ENCODE data around the gene PTPN2.
A peak's percentile ranks its signal among the peaks of the same experiment; 100 is the strongest.

The PTPN2 gene

GRCh38 chr18:12774982-12775381 lies 109.1 kb downstream of the PTPN2 start:
- no peak for DNase-seq (ENCODE audit: low read depth)
- TF ChIP-seq, protein P1, sequence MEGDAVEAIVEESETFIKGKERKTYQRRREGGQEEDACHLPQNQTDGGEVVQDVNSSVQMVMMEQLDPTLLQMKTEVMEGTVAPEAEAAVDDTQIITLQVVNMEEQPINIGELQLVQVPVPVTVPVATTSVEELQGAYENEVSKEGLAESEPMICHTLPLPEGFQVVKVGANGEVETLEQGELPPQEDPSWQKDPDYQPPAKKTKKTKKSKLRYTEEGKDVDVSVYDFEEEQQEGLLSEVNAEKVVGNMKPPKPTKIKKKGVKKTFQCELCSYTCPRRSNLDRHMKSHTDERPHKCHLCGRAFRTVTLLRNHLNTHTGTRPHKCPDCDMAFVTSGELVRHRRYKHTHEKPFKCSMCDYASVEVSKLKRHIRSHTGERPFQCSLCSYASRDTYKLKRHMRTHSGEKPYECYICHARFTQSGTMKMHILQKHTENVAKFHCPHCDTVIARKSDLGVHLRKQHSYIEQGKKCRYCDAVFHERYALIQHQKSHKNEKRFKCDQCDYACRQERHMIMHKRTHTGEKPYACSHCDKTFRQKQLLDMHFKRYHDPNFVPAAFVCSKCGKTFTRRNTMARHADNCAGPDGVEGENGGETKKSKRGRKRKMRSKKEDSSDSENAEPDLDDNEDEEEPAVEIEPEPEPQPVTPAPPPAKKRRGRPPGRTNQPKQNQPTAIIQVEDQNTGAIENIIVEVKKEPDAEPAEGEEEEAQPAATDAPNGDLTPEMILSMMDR (conservative IDR thresholded peaks at IDR 0.05; ENCODE audit: low read length): no peak
- H3K4me3 ChIP-seq (ENCODE audit: low read length): no peak overlapping the region

GRCh38 chr18:12773369-12773768 lies 110.7 kb downstream of the PTPN2 start:
- TF ChIP-seq, protein P1 (conservative IDR thresholded peaks at IDR 0.05; ENCODE audit: low read length): no peak
- no peak for DNase-seq (ENCODE audit: low read depth)
- H3K4me3 ChIP-seq (ENCODE audit: low read length): no peak overlapping the region

- no peak for DNase-seq (ENCODE audit: low read depth)
- H3K4me3 ChIP-seq (ENCODE audit: low read length): no peak overlapping the region
- TF ChIP-seq, protein P1 (conservative IDR thresholded peaks at IDR 0.05; ENCODE audit: low read length): no peak
These were observed 111.9 kb downstream of the PTPN2 start for GRCh38 chr18:12772111-12772510.

DNA sequence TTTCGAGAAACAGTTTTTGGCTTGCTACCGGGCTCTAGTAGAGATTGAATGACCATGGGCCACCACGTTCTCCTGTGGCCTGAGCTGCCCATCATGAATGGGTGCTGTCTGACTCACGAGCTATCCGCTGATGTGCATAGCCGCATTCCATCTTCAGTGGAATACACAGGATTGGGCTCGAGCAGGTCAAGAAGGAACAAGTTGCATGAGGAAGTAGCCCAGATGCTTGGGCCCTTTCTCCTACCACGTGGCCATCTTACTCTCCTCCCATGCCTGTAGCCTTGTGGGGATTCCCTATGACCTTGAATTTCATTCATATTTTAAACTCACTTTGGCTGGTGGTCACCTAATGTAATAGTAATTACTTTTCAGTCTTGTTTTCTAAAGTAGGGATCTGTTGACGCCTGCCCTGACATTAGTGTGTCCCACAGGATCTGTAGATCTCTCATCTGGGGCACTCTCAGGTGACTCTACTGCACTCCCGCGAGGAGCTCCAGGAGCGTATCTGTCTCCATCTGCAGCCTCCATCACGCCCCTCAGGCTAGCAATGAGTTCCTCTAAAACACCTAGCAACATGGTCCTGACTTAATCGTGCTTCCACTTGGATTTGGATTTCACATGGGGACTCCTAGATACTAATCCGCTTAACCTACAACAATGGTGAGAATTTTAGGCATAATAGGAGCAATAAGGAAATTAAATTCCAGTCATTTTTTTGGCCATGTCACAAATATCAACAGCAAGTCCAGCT lies 113.4 kb downstream of the PTPN2 start:
- no peak for DNase-seq (ENCODE audit: low read depth)
- TF ChIP-seq, protein P1 (conservative IDR thresholded peaks at IDR 0.05; ENCODE audit: low read length): no peak
- H3K4me3 ChIP-seq (ENCODE audit: low read length): no peak overlapping the region

GRCh38 chr18:12769644-12770440 lies 114.2 kb downstream of the PTPN2 start:
- no peak overlapping the region for H3K4me3 ChIP-seq (ENCODE audit: low read length)
- TF ChIP-seq, protein P1 (conservative IDR thresholded peaks at IDR 0.05; ENCODE audit: low read length): no peak
- no peak for DNase-seq (ENCODE audit: low read depth)

DNA sequence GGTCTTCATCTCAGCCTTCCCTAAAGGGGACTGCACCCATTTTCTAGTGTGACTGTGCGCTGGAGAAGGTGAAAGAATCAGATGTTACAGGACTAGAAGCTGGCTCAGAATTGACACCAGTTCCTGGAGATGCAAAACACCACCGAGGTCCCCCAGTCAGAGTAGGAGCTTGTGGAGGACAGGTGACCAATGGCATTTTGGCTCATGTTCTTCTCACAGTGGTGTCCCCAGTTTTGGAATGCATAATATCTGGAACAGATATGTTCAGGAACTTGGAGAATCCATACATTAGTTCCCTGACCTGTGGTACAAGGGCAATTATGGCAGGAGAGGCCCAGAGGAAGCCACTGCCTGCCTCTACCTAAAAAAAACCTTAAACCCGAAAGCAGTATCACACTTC lies 114.9 kb downstream of the PTPN2 start:
- TF ChIP-seq, protein P1 (conservative IDR thresholded peaks at IDR 0.05; ENCODE audit: low read length): no peak
- DNase-seq (ENCODE audit: low read depth): no peak
- no peak overlapping the region for H3K4me3 ChIP-seq (ENCODE audit: low read length)

- peak; percentile 35 for DNase-seq (ENCODE audit: low read depth)
- TF ChIP-seq, protein P1 (conservative IDR thresholded peaks at IDR 0.05; ENCODE audit: low read length): no peak
These were observed 115.4 kb downstream of the PTPN2 start for GRCh38 chr18:12768625-12769024.

More at GRCh38 chr18:12768625-12769024, 115.4 kb downstream of the PTPN2 start:
- no peak overlapping the region for H3K4me3 ChIP-seq (ENCODE audit: low read length)

Measured in AG10803 (cell line).